Panc1 (cell line): ENCODE measurements around the gene PPFIA1.

Experiments used
- POLR2AphosphoS5 ChIP-seq: IDR thresholded peaks from 2 replicates; pipeline ENCODE4 v1.6.1; 2012; ENCODE audit warnings: mild to moderate bottlenecking, low read depth, low read length, moderate library complexity
- REST ChIP-seq, 2 experiments: IDR thresholded peaks; 2 replicates each; pipeline ENCODE4 v1.6.1; 2011 to 2012; ENCODE audit warnings: low read depth in 2 of 2, control low read depth in 1 of 2, low read length in 1 of 2, mild to moderate bottlenecking in 1 of 2, moderate library complexity in 1 of 2; ENCODE audit not compliant: insufficient read depth in 1 of 2
- TF ChIP-seq, protein P1 (sequence below): fragments of 450-650 bp; IDR thresholded peaks from 2 replicates; pipeline ENCODE4 v1.5.1; 2017; ENCODE audit warnings: mild to moderate bottlenecking

GRCh38 chr11:70233962-70234361 lies 36.5 kb upstream of the PPFIA1 start:
- TF ChIP-seq, protein P1, sequence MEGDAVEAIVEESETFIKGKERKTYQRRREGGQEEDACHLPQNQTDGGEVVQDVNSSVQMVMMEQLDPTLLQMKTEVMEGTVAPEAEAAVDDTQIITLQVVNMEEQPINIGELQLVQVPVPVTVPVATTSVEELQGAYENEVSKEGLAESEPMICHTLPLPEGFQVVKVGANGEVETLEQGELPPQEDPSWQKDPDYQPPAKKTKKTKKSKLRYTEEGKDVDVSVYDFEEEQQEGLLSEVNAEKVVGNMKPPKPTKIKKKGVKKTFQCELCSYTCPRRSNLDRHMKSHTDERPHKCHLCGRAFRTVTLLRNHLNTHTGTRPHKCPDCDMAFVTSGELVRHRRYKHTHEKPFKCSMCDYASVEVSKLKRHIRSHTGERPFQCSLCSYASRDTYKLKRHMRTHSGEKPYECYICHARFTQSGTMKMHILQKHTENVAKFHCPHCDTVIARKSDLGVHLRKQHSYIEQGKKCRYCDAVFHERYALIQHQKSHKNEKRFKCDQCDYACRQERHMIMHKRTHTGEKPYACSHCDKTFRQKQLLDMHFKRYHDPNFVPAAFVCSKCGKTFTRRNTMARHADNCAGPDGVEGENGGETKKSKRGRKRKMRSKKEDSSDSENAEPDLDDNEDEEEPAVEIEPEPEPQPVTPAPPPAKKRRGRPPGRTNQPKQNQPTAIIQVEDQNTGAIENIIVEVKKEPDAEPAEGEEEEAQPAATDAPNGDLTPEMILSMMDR = no peak
- TF ChIP-seq POLR2AphosphoS5 = no peak
- TF ChIP-seq REST (IDR thresholded peaks at IDR 0.05; ENCODE audit: insufficient read depth in 1 of 2, low read depth in 2 of 2, low read length in 1 of 2) = no peak
